Activated CD4-positive, alpha-beta T cell treated with anti-CD3 and anti-CD28 coated beads, Interleukin-2, Interleukin-6, amounts not matched to agents 100 ng/mL and 50 ng/mL, durations not matched to agents 16 hours and 8 hours (primary cell): ENCODE results near the gene TNS2.
"Not testable (repeated sequence)": the region's sequence is repeated elsewhere in the genome, so short reads cannot be mapped to it uniquely, and the experiment has no call there.

ENCODE experiments used
- DNase-seq: peaks from one replicate; pipeline ENCODE4 v3.0.0-alpha.2; 2020

Gene TNS2

DNA sequence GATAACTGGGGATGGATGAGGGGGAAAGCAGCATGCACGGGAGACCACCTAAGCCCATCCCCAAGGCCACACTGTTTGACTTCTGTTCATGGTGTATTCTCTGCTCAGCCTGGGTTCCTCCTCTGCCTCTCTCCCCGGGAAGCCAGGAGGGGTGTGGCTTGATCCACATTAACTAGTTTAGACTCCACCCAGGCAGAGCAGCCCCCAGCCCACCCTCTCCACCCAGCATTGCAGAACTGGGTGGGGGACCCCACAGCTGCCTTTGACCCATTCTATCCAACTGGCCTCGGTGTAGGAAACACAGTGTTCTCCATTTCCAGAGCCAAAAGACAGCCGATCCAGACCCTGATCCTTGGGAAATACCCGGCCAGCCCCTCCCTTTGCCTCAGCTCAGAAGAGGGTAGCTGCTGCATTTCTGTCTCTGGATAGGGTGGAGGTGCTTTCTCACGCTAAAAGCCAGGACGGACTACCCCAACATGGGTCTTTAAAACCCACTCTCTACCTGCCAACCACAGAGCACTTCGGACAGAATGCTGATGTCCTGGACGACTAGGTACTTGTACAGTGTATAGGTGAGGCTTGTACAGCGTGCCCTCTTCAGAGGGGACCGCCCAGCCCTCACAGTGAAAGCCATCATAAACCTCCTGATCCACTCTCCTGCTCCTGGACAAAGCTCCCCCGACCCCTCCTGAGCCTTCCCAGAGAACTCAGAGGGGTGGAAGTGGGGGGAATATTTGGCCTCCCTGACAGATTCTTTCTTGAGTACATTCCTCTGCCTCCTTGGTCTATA is 20.0 kb downstream of the TNS2 start:
- DNase-seq = no peak

DNA sequence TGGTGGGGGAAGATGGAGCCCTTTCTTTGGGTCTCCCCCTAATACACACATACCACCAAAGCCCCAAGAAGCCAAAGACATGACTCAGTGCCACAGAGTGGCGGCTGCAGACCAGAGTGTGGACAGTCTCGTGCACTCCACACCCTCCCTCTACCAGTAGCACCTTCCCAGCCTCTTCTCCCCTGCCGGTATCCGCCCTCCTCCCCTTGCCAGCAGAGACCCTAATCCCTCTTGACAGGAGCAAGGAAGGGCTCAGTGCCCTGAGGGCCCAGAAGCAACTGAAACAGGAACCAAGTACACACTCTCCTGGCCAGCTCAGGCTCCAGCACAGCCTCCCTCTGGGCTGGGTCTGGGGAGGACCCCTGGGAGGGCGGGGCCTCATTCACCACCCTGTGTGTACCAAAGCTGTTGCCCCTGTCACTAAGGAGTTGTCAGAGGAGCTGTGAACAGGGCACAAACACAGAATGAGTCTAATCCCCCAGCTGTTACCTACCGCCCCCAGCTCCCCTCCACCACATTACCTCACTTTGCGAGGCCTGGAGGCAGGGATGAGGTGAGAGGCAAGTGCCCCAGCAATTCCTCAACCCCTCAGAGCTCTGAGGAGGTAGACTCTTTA is 21.1 kb downstream of the TNS2 start:
- DNase-seq = no peak

GRCh38 chr12:53071591-53072551 is 22.0 kb downstream of the TNS2 start:
- DNase-seq = no peak

GRCh38 chr12:53073881-53074280 is 24.0 kb downstream of the TNS2 start:
- no peak for DNase-seq

- no peak for DNase-seq
These were observed 24.6 kb downstream of the TNS2 start for GRCh38 chr12:53074283-53074998.

DNA sequence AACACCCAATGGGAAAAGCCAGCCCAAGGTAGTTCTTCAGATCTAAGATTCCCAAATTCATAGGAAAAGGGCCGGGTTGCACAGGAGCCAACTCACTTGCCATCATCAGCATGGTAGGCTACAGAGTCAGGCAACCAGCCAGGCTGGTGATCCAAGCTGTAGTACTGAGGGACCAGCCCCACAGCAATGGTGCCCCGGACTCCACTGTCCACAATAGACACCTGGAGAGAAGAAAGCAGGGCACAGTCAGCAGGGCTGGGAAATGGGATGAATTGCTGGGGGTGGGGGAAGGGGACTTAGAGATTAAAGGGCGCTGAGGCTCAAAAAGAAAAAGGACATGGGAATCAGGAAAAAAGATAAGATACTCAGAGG is 25.1 kb downstream of the TNS2 start:
- DNase-seq = no peak

DNA sequence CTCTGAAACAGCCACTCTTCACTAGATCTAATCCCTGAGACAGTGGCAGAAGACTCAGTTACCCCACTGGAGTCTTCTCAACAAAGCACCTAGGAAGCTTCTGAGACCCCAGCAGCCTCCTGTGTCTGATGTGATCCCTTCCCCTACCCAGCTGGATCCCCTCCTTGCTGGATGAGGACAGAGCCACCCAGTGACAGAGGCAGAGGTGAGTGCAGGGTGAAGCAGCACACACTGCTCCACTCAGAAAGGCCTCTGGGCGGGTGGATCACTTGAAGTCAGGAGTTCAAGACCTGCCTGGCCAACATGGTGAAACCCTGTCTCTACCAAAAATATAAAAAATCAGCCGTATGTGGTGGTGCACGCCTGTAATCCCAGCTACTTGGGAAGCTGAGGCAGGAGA is 26.6 kb downstream of the TNS2 start:
- no peak for DNase-seq

DNA sequence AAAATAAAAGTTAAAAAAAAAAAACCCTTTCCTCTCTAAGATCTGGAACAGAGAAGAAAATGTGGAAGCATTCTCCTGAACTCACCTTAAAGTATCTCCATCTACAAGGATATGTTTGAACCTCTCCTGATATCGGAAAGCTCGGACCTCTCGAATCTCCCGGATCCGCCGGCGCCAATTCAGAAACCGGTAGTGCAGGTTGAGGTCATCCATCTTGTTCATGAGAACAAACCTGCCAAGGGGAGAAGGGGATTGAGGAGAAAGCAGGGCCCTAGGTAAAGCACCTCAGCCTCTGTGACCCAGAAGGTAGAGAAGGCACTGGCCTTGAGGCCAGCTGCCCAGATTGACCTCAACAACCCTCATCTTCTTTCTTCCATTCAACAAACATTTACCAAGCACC is 27.2 kb downstream of the TNS2 start:
- DNase-seq = no peak

DNA sequence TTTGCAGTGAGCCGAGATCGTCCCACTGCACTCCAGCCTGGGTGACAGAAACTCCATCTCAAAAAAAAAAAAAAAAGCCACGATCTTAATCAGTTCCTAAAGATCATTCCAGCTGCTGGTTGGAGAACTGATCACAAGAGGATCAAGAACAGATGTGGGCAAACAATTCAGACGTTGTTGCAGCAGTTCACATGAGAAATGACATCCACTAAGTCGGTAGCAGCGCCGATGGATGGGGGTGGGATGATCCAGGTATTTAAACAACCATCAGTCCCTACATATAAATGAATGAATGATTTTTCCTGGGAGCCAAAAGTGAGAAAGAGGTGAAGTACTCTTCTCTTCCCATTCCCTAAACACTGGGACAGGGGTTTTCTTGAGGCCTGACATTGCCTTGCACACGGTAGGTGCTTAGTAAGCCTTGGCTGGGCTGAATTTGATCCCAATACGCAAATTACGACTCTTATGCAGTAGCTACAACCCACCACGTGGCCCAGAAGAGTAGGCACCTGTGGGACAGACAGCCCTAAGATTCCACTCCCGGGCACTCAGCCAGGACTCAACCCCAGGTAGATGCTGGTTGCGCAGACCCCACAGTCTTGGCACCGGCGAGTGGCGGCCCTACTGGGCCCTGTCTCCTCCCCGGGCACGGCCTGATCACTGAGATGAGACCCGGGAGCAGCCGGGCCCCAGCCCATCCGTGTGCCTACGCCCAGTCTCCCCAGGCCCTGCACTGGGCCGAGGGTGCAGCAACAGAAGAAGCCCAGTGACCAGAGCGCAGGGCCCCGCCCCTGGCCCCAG is 28.8 kb downstream of the TNS2 start:
- DNase-seq = no peak

- DNase-seq = peak; percentile 98
These were observed 29.6 kb downstream of the TNS2 start, which contains the start of gene SPRYD3 for GRCh38 chr12:53079226-53080117. Gene SPRYD3 (minus strand): TSS chr12:53079390. CDS start chr12:53079333, 57 bp downstream.

GRCh38 chr12:53082637-53083175 is 32.8 kb downstream of the TNS2 start:
- DNase-seq = no peak

DNA sequence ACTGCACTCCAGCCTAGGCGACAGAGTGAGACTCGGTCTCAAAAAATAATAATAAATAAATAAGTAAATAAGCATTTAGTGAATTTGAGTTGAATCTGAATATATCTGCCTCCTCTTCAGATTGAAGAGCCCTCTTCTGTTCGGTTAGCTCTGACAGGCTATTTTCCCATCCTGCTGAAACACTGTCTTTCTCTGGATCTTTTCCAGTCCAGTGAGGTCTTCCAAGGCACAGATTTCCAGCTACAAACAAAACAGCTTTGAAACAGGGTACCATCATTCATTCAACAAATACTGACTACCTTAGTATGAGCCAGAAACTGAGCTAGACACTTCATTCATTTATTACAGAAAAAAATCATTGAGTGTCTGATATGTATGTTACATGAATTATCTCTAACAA is 36.5 kb downstream of the TNS2 start:
- DNase-seq = no peak

DNA sequence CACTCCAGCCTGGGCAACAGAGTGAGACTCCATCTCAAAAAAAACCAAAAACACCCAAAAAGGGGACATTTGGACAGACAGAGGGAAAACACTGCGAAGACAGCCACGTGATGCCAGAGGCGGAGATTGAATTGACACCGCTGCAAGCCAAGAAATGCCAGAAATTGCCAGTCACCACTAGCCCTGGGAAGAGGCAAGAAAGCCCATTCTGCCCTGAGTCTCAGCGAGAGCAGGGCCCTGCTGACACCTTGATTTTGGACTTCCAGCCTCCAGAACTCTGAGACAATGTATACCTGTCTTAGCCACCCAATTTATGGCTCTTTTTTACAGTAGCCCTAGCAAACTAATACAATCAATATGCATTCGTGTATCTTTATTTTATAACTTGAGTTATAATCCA is 40.2 kb downstream of the TNS2 start:
- DNase-seq = no peak

DNA sequence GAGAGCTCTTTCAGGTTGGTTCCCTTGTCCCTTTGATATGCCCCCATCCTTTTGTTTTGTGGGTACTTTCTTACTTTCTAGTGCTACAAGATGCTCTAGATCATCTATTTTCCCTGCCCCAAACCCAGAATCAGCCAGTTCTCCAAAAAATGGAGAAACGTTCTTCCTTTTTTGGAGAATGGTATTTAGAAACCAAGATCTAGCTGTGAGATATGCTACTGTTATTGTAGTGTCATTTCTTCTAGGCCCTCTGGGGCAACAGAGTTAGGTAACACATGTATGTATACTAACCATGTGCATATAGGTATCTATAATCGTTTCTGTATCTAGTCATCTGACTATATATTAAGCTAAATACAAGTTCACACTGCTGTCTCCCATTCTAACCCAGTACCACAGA is 40.7 kb downstream of the TNS2 start:
- DNase-seq = no peak

- no peak for DNase-seq
These were observed 41.9 kb downstream of the TNS2 start for GRCh38 chr12:53091756-53092155.

GRCh38 chr12:53093777-53094393 is 44.0 kb downstream of the TNS2 start:
- DNase-seq = no peak

DNA sequence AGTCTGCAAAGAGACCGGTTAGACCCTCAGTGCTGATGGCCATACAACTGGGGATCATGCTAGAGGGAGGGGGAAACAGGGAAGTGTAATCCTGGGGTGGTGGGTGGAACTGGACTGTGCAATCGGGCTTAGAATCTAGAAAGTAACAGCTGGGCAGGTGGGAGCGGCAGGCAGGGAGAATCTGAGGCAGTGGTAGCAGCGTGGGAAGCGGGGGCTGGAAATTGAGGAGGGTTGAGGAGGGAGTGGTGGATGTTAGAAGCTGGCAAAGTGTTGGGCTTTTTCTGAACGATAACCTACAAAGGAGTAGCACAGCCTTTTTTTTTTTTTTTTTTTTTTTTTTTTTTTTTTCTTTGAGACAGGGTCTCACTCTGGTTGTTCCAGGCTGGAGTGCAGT is 44.5 kb downstream of the TNS2 start:
- no peak for DNase-seq

GRCh38 chr12:53094796-53095595 is 45.1 kb downstream of the TNS2 start:
- not testable (repeated sequence) for DNase-seq

GRCh38 chr12:53095596-53095895 is 45.7 kb downstream of the TNS2 start:
- DNase-seq = not testable (repeated sequence)
